ENCODE results near the gene MEF2C. TPM values are rescaled to one million over a fixed set of nuclear protein-coding genes. Genes with fewer than 3 reads are reported as not detected.

MEF2C gene
- total and polyA plus RNA-seq, 2 of the 13 experiments (the other 11 are each of a cell fraction or from before 2014, with no cell fraction given), result 0.02 TPM; not detected in 1

- TF ChIP-seq ZGPAT (CRISPR knock-in tag; IDR thresholded peaks at IDR 0.05), result peak; percentile 41; the same call in 1 of the 2 replicates
- TF ChIP-seq ZNF484 (CRISPR knock-in tag; IDR thresholded peaks at IDR 0.05; ENCODE audit: borderline replicate concordance, low read depth), result no peak
- no peak for TF ChIP-seq SOX6 (IDR thresholded peaks at IDR 0.05)
- peak; percentile 23; the same call in 1 of the 2 replicates for TF ChIP-seq SOX6 (CRISPR knock-in tag; IDR thresholded peaks at IDR 0.05)
- TF ChIP-seq ZNF331 (CRISPR knock-in tag; IDR thresholded peaks at IDR 0.05), result peak; percentile 23; the same call in 1 of the 2 replicates
- TF ChIP-seq CTCF (CRISPR knock-in tag; IDR thresholded peaks at IDR 0.05), result peak; percentile 93
- peak; percentile 36 for TF ChIP-seq SALL1 (CRISPR knock-in tag; IDR thresholded peaks at IDR 0.05)
- peak; percentile 18; the same call in 1 of the 2 replicates for TF ChIP-seq RXRB (CRISPR knock-in tag; IDR thresholded peaks at IDR 0.05; ENCODE audit: borderline replicate concordance)
- 0 out of 2 replicates have a peak, but pooled peaks have one; percentile 35 for TF ChIP-seq FOXO1 (CRISPR knock-in tag; IDR thresholded peaks at IDR 0.05)
- 0 out of 2 replicates have a peak, but pooled peaks have one; percentile 57 for TF ChIP-seq EZH2 (conservative IDR thresholded peaks at IDR 0.05; ENCODE audit: low read depth, low read length)
- 0 out of 2 replicates have a peak, but pooled peaks have one; percentile 43 for TF ChIP-seq ZNF33B (CRISPR knock-in tag; IDR thresholded peaks at IDR 0.05)
- TF ChIP-seq SMC3 (IDR thresholded peaks at IDR 0.05; ENCODE audit: low read length), result peak; percentile 41; the same call in 1 of the 2 replicates
- peak; percentile 83 for TF ChIP-seq GABPB1 (CRISPR knock-in tag; IDR thresholded peaks at IDR 0.05)
- TF ChIP-seq, protein P1, sequence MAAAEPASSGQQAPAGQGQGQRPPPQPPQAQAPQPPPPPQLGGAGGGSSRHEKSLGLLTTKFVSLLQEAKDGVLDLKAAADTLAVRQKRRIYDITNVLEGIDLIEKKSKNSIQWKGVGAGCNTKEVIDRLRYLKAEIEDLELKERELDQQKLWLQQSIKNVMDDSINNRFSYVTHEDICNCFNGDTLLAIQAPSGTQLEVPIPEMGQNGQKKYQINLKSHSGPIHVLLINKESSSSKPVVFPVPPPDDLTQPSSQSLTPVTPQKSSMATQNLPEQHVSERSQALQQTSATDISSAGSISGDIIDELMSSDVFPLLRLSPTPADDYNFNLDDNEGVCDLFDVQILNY (CRISPR knock-in tag; conservative IDR thresholded peaks at IDR 0.05), result 0 out of 2 replicates have a peak, but pooled peaks have one; percentile 44
- TF ChIP-seq HNRNPLL (IDR thresholded peaks at IDR 0.05; ENCODE audit: low read depth, low read length, poor library complexity, severe bottlenecking), result peak; percentile 49
- TF ChIP-seq NFRKB (IDR thresholded peaks at IDR 0.05), result no peak
- no peak for TF ChIP-seq CEBPB (IDR thresholded peaks at IDR 0.05; ENCODE audit: borderline replicate concordance, low read depth, low read length)
- TF ChIP-seq ZNF784 (CRISPR knock-in tag; IDR thresholded peaks at IDR 0.05; ENCODE audit: borderline replicate concordance), result 0 out of 2 replicates have a peak, but pooled peaks have one; percentile 24
- 0 out of 2 replicates have a peak, but pooled peaks have one; percentile 25 for TF ChIP-seq GATAD1 (CRISPR knock-in tag; IDR thresholded peaks at IDR 0.05)
- 0 out of 2 replicates have a peak, but pooled peaks have one; percentile 22 for TF ChIP-seq THAP11 (CRISPR knock-in tag; IDR thresholded peaks at IDR 0.05)
- TF ChIP-seq ZBTB3 (CRISPR knock-in tag; IDR thresholded peaks at IDR 0.05; ENCODE audit: borderline replicate concordance, low read depth), result no peak
- peak; percentile 72; the same call in 1 of the 2 replicates for TF ChIP-seq ZNF501 (CRISPR knock-in tag; IDR thresholded peaks at IDR 0.05)
- TF ChIP-seq KDM5B (CRISPR knock-in tag; IDR thresholded peaks at IDR 0.05; ENCODE audit: borderline replicate concordance), result peak; percentile 49; the same call in 1 of the 2 replicates
These were observed 202.5 kb downstream of the MEF2C start (continued) for GRCh38 chr5:88680253-88681132.
